COLO668 (cell line): ENCODE measurements around the gene RTP2.
"Not testable (repeated sequence)": the region's sequence is repeated elsewhere in the genome, so short reads cannot be mapped to it uniquely, and the experiment has no call there.

Experiments
- DNase-seq: peaks from one replicate; lab custom pipeline; 2025; ENCODE audit not compliant: unreplicated experiment; lab: John Stamatoyannopoulos, UW

RTP2 gene

GRCh38 chr3:187717572-187717971 is 15.2 kb upstream of the RTP2 start:
- DNase-seq: no peak

GRCh38 chr3:187714404-187714979 is 12.1 kb upstream of the RTP2 start:
- peak; percentile 50 for DNase-seq

- no peak for DNase-seq
Measured at GRCh38 chr3:187713504-187713903, 11.1 kb upstream of the RTP2 start.

- DNase-seq: no peak
Measured at GRCh38 chr3:187709155-187709554, 6.8 kb upstream of the RTP2 start.

DNA sequence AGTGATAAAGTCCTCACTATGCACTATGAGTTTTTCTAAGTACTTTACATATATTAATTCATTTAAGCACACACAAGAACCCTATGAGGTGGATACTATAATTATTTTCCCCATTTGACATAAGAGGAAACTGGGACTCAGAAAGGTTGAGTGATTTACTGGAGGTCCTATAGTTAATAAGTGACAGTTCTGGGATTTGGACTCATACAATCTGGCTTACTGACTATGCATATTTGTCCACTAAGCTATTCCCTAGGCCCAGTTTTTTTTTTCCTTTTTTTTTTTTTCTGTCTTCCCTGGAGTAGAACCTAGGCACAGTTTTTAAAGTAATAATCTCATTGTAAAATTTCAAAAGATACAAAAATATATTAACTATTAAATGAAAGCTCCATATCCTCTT is 6.3 kb upstream of the RTP2 start:
- no peak for DNase-seq

GRCh38 chr3:187706971-187707370 is 4.6 kb upstream of the RTP2 start:
- no peak for DNase-seq

- DNase-seq: no peak
Measured at GRCh38 chr3:187705164-187705563, 2.8 kb upstream of the RTP2 start.

DNA sequence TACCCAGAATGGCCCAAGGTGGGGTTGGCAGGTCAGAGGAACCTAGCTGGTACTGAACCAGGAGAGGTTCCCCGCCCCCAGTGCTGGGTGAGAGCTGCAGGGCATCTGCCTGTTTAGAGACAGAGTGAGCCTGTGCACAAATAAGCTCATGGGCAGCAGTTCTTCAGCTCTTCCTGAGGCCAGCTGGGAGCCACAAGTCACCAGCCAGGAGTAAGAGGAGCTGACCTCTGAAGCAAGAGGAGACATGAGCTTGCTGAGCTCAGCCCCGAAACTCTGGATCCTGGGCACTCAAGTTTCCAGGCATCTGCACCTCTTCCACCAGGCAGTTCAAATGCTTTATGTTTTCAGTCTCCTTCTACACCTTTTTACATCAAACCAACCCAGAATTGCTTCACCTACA is 2.1 kb downstream of the RTP2 start:
- DNase-seq: no peak

GRCh38 chr3:187698499-187699399 is 3.6 kb downstream of the RTP2 start:
- DNase-seq: no peak

DNA sequence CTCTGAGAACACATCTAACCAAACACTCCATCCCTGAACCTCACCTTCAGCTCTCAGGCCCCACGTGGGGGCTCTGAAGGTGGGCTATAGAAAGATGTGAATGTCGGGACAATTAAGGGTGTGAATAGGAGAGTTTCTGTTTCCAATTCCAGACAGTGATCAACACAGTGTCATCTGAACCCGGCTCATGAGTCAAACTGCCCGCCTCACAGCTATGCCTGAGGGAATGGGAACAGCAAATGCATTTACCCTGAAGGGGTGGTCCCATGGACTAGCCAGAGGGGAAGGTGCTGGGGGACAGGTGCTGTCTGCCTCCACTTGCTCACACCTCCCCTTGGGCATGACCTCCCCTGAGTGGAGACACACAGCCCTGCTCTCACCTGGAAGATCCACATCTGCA is 6.3 kb downstream of the RTP2 start:
- no peak for DNase-seq

DNA sequence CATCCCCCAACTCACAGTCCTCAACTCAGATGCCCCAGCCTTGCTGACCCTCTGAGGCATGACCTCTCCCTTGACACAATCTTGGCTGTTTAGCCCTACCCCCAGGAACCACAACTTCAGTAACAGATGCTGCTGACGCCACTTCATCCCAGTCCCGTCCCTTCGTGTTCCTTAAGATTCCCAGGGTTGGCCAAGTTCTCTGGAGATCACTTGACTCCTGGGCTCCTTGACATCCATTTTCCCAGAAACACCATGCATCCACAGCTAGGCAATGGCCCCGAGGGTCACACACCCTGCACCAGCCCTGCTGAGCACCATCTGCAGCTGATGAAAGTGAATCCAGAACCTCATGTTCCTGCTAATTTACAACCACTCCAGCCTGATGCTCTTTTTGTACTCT is 6.9 kb downstream of the RTP2 start:
- DNase-seq: no peak

DNA sequence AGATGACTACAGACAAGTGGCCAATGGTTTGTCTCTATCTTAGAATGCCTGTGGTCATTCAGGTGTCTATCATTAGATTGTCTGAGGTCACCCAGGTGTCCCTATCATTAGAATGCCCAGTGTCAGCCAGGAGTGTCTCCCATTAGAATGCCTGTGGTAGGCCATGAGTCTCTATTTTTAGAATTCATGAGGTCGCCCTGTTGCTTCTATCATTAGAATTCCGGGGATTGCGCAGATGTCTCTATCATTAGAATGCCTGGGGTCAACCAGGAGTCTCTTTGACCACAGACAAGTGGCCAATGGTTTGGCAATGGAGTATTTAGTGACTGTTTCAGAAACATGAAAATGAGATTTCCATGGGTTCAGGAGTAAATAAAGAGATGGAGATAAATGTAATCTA is 7.6 kb downstream of the RTP2 start:
- no peak for DNase-seq

GRCh38 chr3:187693431-187693830 is 8.9 kb downstream of the RTP2 start:
- DNase-seq: no peak

- no peak for DNase-seq
Measured at GRCh38 chr3:187689984-187690383, 12.4 kb downstream of the RTP2 start.

GRCh38 chr3:187686621-187687273 is 15.6 kb downstream of the RTP2 start:
- DNase-seq: no peak

GRCh38 chr3:187685948-187686347 is 16.4 kb downstream of the RTP2 start:
- DNase-seq: no peak

DNA sequence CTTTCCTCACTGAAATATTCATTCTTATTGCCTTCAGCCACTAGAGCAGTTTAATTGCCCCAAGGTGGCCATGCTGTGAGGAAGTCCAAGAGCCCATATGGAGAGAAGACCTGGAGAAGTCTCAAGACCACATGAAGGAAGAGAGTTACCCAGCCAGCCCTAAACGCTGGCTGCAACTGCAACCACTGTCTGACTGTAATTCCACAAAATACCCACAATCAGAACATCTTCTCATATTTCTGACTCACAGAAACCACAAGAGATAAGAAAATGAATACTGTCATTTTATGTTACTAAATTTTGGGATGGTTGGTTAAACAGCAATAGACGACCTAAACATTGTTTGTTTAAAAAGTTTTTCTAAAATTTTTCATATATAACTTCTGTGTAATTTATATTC is 17.5 kb downstream of the RTP2 start:
- DNase-seq: no peak

DNA sequence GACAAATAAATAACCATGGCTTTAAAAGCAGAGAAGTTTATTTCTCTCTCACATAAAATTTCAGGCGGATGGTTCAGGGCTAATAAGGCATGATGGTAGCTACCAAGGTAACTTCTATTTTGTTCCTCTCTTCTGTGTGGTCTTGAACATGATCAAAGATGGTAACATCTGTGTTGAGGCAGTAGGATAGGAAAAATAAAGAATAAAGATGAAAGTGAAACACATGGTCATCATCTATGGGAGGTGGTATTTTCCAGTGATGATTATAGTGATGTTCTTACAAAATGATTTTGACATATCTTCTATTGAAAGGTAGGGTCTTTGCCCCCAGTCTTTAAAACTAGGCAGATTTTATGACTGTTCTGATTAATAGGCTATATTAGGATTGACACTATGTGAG is 17.9 kb downstream of the RTP2 start:
- DNase-seq: no peak

DNA sequence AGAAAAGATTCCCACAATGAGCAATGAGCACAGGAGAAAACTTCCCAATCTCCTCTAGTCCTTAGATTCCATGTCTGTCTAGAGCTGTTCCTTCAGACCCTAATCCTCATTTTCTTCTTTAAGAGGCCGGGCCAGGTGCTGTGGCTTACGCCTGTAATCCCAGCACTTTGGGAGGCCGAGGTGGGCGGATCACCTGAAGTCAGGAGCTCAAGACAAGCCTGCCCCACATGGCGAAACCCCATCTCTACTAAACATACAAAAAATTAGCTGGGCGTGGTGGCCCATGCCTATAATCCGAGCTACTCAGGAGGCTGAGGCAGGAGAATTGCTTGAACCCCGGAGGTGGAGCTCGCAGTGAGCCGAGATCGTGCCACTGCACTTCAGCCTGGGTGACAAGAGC is 20.6 kb downstream of the RTP2 start:
- not testable (repeated sequence) for DNase-seq

- peak; percentile 57 for DNase-seq
Measured at GRCh38 chr3:187679638-187680396, 22.5 kb downstream of the RTP2 start.

GRCh38 chr3:187678726-187679268 is 23.6 kb downstream of the RTP2 start:
- DNase-seq: peak; percentile 37
